ENCODE data around the gene RPTN.

GRCh38 chr1:152110860-152111514 lies 48.0 kb downstream of the RPTN start:
- TF ChIP-seq CTCF (conservative IDR thresholded peaks at IDR 0.05; ENCODE audit: low read length) (no peak), EZH2phosphoT487 (IDR thresholded peaks at IDR 0.05; ENCODE audit: borderline replicate concordance) (no peak)
